IPS-15b (cell line): Measurements from ENCODE around the gene GPR162.

ENCODE experiments used
- H3K27me3 ChIP-seq: one replicate; pipeline ENCODE4 v1.6.1; 2013; ENCODE audit warnings: low read length; ENCODE audit not compliant: control insufficient read depth, insufficient read depth
- H3K36me3 ChIP-seq: one replicate; pipeline ENCODE4 v1.6.1; 2013; ENCODE audit warnings: low read length; ENCODE audit not compliant: control insufficient read depth, insufficient read depth
- H3K4me1 ChIP-seq: one replicate; pipeline ENCODE4 v1.6.1; 2013; ENCODE audit warnings: mild to moderate bottlenecking, low read length; ENCODE audit not compliant: control insufficient read depth, insufficient read depth
- H3K4me3 ChIP-seq: one replicate; pipeline ENCODE4 v1.5.1; 2013; ENCODE audit warnings: low read depth, low read length
- H3K9ac ChIP-seq: one replicate; pipeline ENCODE4 v1.6.1; 2013; ENCODE audit warnings: low read depth, mild to moderate bottlenecking, low read length
- H3K9me3 ChIP-seq: one replicate; pipeline ENCODE4 v1.6.1; 2013; ENCODE audit warnings: mild to moderate bottlenecking, low read length; ENCODE audit not compliant: control insufficient read depth, insufficient read depth

The GPR162 gene

DNA sequence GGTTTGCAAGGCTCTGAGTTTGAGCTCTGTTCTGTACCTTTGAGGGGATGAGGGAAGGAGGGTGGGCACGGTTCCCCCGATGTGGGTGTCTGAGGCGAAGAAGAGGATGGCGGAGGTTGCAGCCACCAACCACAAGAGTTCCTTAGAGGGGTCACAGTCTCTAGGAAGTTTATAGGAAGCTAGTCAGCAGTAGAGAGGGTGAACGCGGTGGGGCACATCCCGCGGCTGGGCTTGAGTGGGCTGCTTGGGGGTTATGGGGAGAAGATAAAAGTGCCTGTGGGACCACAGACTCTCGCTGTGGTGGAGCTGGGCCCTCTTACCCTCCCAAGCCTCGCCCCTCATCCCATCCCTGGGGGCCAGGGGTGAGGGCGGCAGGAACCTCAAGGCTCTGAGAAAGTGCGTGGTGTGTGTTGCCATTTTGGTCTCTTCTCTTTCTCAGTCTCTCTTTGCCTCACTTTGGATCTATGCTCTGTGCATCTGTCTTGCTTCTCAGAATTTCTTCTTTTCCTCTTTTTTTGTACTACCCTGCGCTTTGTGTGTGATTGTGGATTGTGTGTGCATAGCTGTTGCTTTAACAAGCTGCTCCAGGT, 29.6 kb upstream of the GPR162 start:
- Histone ChIP-seq H3K4me3 (no peak overlapping the region), H3K36me3 (no peaks in the 10 kb centered on the region), H3K4me1 (peaks cover 11% of the 10 kb centered on the region), H3K9me3 (no peaks in the 10 kb centered on the region), H3K9ac (no peak overlapping the region), H3K27me3 (peaks cover 2% of the 10 kb centered on the region)

- H3K27me3 ChIP-seq: peaks cover 2% of the 10 kb centered on the region
- no peak overlapping the region for H3K9ac ChIP-seq
- peaks cover 7% of the 10 kb centered on the region for H3K4me1 ChIP-seq
These were observed 29.0 kb upstream of the GPR162 start for GRCh38 chr12:6792522-6793201.

GRCh38 chr12:6795088-6795487, 26.5 kb upstream of the GPR162 start:
- Histone ChIP-seq H3K36me3 (no peaks in the 10 kb centered on the region), H3K27me3 (peaks cover 2% of the 10 kb centered on the region), H3K4me3 (no peak overlapping the region), H3K9me3 (no peaks in the 10 kb centered on the region), H3K9ac (no peak overlapping the region), H3K4me1 (no peaks in the 10 kb centered on the region)

More at GRCh38 chr12:6792522-6793201, 29.0 kb upstream of the GPR162 start:
- H3K36me3 ChIP-seq: no peaks in the 10 kb centered on the region
- H3K4me3 ChIP-seq: no peak overlapping the region
- no peaks in the 10 kb centered on the region for H3K9me3 ChIP-seq

- Histone ChIP-seq H3K4me1 (no peaks in the 10 kb centered on the region), H3K9ac (no peak overlapping the region), H3K9me3 (no peaks in the 10 kb centered on the region), H3K36me3 (no peaks in the 10 kb centered on the region), H3K27me3 (peaks cover 2% of the 10 kb centered on the region), H3K4me3 (no peak overlapping the region)
These were observed 25.0 kb upstream of the GPR162 start for GRCh38 chr12:6796576-6796975.

GRCh38 chr12:6799147-6799546, 22.5 kb upstream of the GPR162 start:
- no peaks in the 10 kb centered on the region for H3K36me3 ChIP-seq
- no peaks in the 10 kb centered on the region for H3K27me3 ChIP-seq
- no peak overlapping the region for H3K4me3 ChIP-seq
- no peaks in the 10 kb centered on the region for H3K9me3 ChIP-seq
- no peak overlapping the region for H3K9ac ChIP-seq
- H3K4me1 ChIP-seq: no peaks in the 10 kb centered on the region

GRCh38 chr12:6807170-6807569, 14.5 kb upstream of the GPR162 start:
- H3K4me3 ChIP-seq: no peak overlapping the region
- no peak overlapping the region for H3K9ac ChIP-seq

DNA sequence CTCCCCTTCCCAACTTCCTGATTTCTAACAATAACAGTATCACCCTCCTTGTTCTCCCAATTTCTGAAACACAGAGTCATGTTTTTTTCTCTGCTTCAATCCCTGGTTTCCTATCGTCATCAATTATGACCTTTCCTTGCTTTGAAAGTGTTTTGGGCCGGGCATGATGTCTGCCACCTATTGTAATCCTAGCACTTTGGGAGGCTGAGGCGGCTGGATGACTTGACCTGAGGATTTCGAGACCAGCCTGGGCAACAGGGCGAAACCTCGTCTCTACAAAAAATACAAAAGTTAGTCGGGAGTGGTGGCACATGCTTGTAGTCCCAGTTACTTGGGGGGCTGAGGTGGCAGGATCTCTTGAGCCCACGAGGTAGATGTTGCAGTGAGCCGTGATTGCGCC, 12.6 kb upstream of the GPR162 start:
- Histone ChIP-seq H3K4me1 (peaks cover 11% of the 10 kb centered on the region), H3K36me3 (no peaks in the 10 kb centered on the region), H3K9me3 (no peaks in the 10 kb centered on the region), H3K4me3 (no peak overlapping the region), H3K9ac (no peak overlapping the region), H3K27me3 (no peaks in the 10 kb centered on the region)

More at GRCh38 chr12:6807170-6807569, 14.5 kb upstream of the GPR162 start:
- Histone ChIP-seq H3K4me1 (peaks cover 11% of the 10 kb centered on the region), H3K27me3 (no peaks in the 10 kb centered on the region), H3K36me3 (no peaks in the 10 kb centered on the region), H3K9me3 (no peaks in the 10 kb centered on the region)

DNA sequence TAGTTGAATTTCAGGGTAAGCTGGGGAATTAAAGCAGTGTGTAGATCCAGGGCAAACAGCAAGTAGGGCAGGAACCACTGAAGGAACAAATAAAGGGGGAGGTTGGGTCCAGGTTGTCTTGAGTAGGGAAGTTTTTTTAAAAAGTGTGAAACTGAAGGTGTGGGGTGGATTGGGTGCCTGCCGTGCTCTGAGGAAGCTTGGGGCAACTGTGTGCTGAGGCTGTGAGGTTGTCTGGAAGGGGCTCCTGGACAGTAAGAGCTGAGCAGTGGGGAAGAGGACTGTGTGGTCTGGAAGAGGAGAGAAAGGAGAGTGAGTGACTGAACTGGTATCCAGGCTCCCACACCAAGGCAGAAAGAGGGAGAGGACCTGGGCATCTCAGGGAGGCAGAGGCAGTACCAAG, 10.9 kb upstream of the GPR162 start:
- H3K4me3 ChIP-seq: no peak overlapping the region
- no peak overlapping the region for H3K9ac ChIP-seq
- no peaks in the 10 kb centered on the region for H3K27me3 ChIP-seq
- H3K36me3 ChIP-seq: no peaks in the 10 kb centered on the region
- no peaks in the 10 kb centered on the region for H3K9me3 ChIP-seq
- peaks cover 11% of the 10 kb centered on the region for H3K4me1 ChIP-seq

DNA sequence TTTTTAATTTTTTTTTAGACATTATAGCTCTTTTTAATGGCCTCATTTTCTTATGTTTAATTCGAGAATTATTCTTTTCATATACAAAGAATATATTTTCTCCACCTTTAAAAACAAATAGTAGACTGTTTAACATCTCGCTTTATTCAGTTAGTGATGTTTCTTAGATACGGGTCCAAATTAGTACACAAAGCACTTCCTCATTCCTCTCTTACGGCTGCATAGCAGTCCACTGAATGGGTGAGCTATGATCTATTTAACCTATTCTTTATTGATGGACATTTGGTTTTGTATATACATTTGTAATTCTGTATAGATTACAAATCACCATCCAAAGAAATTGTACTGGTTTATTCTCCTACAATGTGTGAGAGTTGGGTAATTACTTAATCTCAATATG, 8.3 kb upstream of the GPR162 start:
- Histone ChIP-seq H3K9ac (no peak overlapping the region), H3K9me3 (no peaks in the 10 kb centered on the region), H3K36me3 (no peaks in the 10 kb centered on the region), H3K27me3 (no peaks in the 10 kb centered on the region), H3K4me1 (peaks cover 11% of the 10 kb centered on the region), H3K4me3 (no peak overlapping the region)

DNA sequence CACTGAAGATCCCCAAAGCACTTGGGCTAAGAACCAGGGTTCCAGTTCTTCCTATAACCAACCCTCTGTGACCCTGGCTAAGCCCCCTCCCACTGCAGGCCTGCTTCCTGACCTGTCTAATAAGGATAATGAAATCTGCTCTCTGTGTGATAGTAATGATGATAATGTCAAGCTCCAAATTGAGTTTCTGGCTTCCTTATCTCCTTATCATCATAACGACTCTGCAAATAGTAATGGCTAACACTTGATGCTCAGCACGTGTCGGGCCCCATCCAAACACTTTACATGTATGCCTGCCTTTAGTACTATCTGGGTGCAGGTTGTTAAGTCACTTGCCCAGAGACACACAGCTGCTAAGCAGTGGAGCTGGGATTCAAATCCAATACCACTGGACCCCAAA, 5.0 kb upstream of the GPR162 start:
- peaks cover 16% of the 10 kb centered on the region for H3K4me1 ChIP-seq
- peaks cover 15% of the 10 kb centered on the region for H3K27me3 ChIP-seq

DNA sequence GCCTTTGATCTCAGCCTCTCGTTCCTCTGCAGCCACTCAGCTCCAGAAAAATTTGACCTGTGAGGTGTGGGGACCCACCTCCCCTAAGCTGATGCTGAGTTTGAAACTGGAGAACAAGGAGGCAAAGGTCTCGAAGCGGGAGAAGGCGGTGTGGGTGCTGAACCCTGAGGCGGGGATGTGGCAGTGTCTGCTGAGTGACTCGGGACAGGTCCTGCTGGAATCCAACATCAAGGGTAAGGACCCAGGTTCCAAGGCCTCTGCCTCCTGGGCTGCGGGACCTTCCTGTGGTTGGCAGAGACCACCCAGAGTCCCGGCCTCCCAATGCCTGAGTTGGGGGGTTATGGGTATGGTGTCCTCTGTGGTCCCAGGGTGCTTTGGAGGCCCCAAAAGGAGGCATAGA, 4.5 kb upstream of the GPR162 start:
- H3K27me3 ChIP-seq: peaks cover 17% of the 10 kb centered on the region
- no peaks in the 10 kb centered on the region for H3K36me3 ChIP-seq
- no peak overlapping the region for H3K4me3 ChIP-seq
- no peaks in the 10 kb centered on the region for H3K9me3 ChIP-seq
- peaks cover 16% of the 10 kb centered on the region for H3K4me1 ChIP-seq
- H3K9ac ChIP-seq: no peak overlapping the region

More for the DNA sequence above, 5.0 kb upstream of the GPR162 start:
- Histone ChIP-seq H3K36me3 (no peaks in the 10 kb centered on the region), H3K9ac (no peak overlapping the region), H3K9me3 (no peaks in the 10 kb centered on the region), H3K4me3 (no peak overlapping the region)

- Histone ChIP-seq H3K9ac (no peak overlapping the region), H3K36me3 (no peaks in the 10 kb centered on the region), H3K27me3 (peaks cover 21% of the 10 kb centered on the region), H3K4me3 (no peak overlapping the region), H3K9me3 (no peaks in the 10 kb centered on the region), H3K4me1 (peaks cover 16% of the 10 kb centered on the region)
These were observed 3.9 kb upstream of the GPR162 start for GRCh38 chr12:6817662-6818157.
